ENCODE measurements around the gene TIMP2.

Gene TIMP2

DNA sequence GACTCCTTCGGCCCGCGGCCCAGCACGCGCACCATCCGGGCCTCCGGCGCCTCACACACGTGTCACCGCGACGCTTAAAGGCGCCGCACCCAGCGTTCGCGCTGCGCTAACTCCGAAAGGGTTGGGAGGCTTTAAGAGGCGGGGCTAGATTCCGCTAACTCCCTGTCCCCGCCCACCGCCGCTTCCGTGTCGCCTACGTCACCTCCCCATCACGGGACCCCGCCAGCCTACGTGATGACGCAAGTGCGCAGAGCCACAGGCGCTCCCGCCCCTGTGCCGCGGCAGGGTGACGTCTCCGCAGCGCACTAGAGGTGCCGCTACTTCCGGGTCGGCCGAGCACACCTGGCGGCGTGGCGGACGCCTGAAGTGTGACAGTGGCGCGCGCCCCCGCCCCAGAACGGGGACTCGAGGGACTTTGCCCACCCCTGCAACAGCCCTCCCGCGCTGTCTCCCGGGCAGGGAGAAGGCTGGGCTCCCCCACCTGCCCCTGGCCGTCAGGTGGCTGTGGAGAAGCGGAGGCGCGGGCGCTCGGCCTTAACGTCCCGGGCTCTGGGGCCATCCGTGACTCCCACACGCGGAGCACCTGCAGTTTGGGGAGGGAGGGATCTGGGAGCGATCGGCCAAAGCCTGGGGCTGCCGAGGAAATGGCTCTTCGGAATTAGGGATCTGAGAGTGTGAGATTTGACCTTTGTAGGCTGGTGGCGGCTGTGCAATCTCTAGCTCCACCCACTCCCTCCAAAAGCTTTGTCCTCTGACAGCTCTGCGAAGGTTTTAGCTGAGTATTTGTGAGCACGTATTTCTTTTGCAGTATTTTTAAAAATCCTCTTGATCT is 84.2 kb downstream of the TIMP2 start, which contains the start of gene USP36:
Gene USP36 (minus strand): TSS at position 35 of the 832 bp plus-strand sequence. CDS start 4,451 bp downstream, outside the sequence.
- Histone ChIP-seq H3K27ac (ENCODE audit: insufficient read depth, low read length, poor library complexity, severe bottlenecking) (peak within 1 kb of the TSS; percentile 99), H3K9me3 (ENCODE audit: control insufficient read depth, low read length) (no peaks in the 10 kb centered on the region), H3K4me3 (ENCODE audit: insufficient read depth, low read depth, low read length, poor library complexity, severe bottlenecking) (peak within 1 kb of the TSS; percentile 78), H3K36me3 (ENCODE audit: control insufficient read depth, insufficient read depth, low read length) (peaks cover 19% of the 10 kb centered on the region), H3K27me3 (replicated peaks; ENCODE audit: control insufficient read depth, insufficient read depth, low read length, poor library complexity, severe bottlenecking) (no peaks in the 10 kb centered on the region), H3K4me1 (ENCODE audit: control insufficient read depth, insufficient read depth, low read length, poor library complexity, severe bottlenecking) (peaks cover 18% of the 10 kb centered on the region)
- peak; percentile 99 to 100 (median 100) for DNase-seq

DNA sequence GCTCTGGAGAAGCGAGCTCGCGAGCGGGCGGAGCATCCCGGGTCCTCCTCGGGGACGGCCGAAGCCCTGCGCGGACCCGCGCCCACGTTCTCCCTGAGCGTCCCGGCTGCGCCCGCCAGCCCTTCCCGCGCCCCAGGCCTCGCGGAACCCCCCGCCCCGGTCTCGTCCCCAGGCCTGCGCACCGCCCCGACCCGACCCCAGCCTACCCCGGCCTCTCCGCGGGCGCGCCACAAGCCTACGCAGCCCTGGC is 84.7 kb downstream of the TIMP2 start:
- Histone ChIP-seq H3K36me3 (ENCODE audit: control insufficient read depth, insufficient read depth, low read length) (peaks cover 25% of the 10 kb centered on the region), H3K27ac (ENCODE audit: insufficient read depth, low read length, poor library complexity, severe bottlenecking) (peak overlapping the region; percentile 97), H3K4me1 (ENCODE audit: control insufficient read depth, insufficient read depth, low read length, poor library complexity, severe bottlenecking) (peaks cover 18% of the 10 kb centered on the region), H3K9me3 (ENCODE audit: control insufficient read depth, low read length) (no peaks in the 10 kb centered on the region), H3K4me3 (ENCODE audit: insufficient read depth, low read depth, low read length, poor library complexity, severe bottlenecking) (peak overlapping the region; percentile 78), H3K27me3 (replicated peaks; ENCODE audit: control insufficient read depth, insufficient read depth, low read length, poor library complexity, severe bottlenecking) (no peaks in the 10 kb centered on the region)
- DNase-seq: no peak

DNA sequence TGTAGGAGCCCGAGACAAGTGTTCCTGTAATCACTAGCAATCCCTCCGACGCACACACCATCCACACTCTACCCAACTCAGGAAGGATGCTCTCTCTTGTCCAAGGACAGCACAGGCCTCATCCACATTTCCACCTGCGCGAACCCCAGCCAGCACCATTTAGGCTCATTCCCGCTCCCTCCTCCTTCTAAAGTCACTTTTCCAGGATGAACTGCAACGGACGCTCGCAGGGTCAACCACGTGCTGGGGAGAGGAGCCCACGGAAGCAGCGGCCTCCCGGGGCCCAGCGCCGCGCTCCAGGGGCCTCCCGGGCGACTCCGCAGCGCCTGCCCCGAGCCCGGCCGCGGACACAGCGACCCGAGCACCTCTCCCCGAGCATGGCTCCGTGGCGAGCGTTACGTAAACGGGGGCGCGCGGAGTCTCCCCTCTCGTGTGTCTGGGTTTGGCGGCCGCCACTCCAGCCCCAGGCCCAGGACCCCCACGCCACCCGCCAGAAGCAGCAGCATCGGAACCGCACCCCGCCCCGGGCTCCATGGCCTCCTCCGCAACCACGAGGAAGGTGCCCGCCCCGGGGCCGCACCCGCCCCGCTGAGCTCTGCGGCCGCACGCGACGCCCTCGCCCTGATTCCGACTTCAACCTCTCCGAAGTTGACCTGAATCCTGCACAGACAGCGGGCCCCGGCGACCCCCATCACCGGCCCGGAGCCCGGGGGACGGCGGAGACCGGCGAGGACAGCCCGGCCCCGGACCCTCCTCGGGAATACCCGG is 85.2 kb downstream of the TIMP2 start:
- Histone ChIP-seq H3K27me3 (replicated peaks; ENCODE audit: control insufficient read depth, insufficient read depth, low read length, poor library complexity, severe bottlenecking) (no peaks in the 10 kb centered on the region), H3K36me3 (ENCODE audit: control insufficient read depth, insufficient read depth, low read length) (peaks cover 30% of the 10 kb centered on the region), H3K4me3 (ENCODE audit: insufficient read depth, low read depth, low read length, poor library complexity, severe bottlenecking) (peak overlapping the region; percentile 78), H3K27ac (ENCODE audit: insufficient read depth, low read length, poor library complexity, severe bottlenecking) (peak overlapping the region; percentile 97), H3K4me1 (ENCODE audit: control insufficient read depth, insufficient read depth, low read length, poor library complexity, severe bottlenecking) (peaks cover 18% of the 10 kb centered on the region), H3K9me3 (ENCODE audit: control insufficient read depth, low read length) (no peaks in the 10 kb centered on the region)
- DNase-seq: peak; percentile 39 to 44 (median 43)

DNA sequence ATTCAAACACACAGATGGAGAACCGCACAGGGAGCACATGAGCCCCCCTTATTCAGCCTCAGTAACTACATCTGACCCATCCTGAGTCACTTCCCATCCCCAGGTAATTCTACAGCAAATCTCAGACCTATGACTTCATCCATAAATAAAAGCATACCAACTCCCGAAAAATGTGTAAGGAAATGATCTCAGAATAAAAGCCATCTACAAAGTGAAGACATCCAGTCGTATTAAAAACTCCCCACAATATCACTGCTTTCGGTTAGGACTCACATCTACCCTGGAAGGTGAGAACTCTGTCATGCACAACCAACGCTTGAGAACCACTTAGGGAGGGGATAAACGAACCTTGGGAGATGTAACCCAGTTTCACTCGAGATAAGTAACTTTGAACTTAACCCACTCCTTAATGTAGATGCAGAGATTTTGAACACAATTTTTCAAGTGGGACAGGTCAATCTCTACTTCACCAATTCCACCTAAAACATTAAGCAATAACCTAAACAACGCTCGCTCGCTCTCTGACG is 85.9 kb downstream of the TIMP2 start:
- peaks cover 36% of the 10 kb centered on the region for H3K36me3 ChIP-seq (ENCODE audit: control insufficient read depth, insufficient read depth, low read length)
- peaks cover 18% of the 10 kb centered on the region for H3K4me1 ChIP-seq (ENCODE audit: control insufficient read depth, insufficient read depth, low read length, poor library complexity, severe bottlenecking)
- no peaks in the 10 kb centered on the region for H3K9me3 ChIP-seq (ENCODE audit: control insufficient read depth, low read length)
- peak overlapping the region; percentile 97 for H3K27ac ChIP-seq (ENCODE audit: insufficient read depth, low read length, poor library complexity, severe bottlenecking)
- no peaks in the 10 kb centered on the region for H3K27me3 ChIP-seq (replicated peaks; ENCODE audit: control insufficient read depth, insufficient read depth, low read length, poor library complexity, severe bottlenecking)
- DNase-seq: no peak
- peak overlapping the region; percentile 78 for H3K4me3 ChIP-seq (ENCODE audit: insufficient read depth, low read depth, low read length, poor library complexity, severe bottlenecking)

DNA sequence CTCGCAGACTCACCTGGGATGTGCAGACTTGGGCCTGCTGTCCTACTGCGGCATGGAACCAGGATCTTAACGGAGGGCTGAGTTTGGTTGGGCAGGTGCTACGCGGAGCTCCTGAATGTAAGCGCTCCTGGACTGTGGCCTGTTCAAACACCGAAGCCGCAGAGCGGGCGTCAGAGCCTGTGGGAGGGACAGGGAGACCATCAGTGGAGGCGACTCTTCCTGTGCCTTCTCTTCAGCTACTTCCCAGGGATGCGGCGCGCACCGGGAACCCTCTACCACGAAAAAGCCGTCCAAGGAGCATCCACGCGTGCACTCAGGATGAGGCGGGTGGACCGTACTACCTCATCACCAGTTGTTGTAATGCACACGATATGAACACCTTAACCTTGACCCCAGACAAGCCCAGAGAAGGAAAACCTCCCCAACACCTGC is 86.6 kb downstream of the TIMP2 start:
- Histone ChIP-seq H3K36me3 (ENCODE audit: control insufficient read depth, insufficient read depth, low read length) (peaks cover 44% of the 10 kb centered on the region), H3K9me3 (ENCODE audit: control insufficient read depth, low read length) (no peaks in the 10 kb centered on the region), H3K4me3 (ENCODE audit: insufficient read depth, low read depth, low read length, poor library complexity, severe bottlenecking) (peak overlapping the region; percentile 78), H3K4me1 (ENCODE audit: control insufficient read depth, insufficient read depth, low read length, poor library complexity, severe bottlenecking) (peaks cover 18% of the 10 kb centered on the region), H3K27me3 (replicated peaks; ENCODE audit: control insufficient read depth, insufficient read depth, low read length, poor library complexity, severe bottlenecking) (no peaks in the 10 kb centered on the region), H3K27ac (ENCODE audit: insufficient read depth, low read length, poor library complexity, severe bottlenecking) (peak overlapping the region; percentile 97)
- no peak for DNase-seq

DNA sequence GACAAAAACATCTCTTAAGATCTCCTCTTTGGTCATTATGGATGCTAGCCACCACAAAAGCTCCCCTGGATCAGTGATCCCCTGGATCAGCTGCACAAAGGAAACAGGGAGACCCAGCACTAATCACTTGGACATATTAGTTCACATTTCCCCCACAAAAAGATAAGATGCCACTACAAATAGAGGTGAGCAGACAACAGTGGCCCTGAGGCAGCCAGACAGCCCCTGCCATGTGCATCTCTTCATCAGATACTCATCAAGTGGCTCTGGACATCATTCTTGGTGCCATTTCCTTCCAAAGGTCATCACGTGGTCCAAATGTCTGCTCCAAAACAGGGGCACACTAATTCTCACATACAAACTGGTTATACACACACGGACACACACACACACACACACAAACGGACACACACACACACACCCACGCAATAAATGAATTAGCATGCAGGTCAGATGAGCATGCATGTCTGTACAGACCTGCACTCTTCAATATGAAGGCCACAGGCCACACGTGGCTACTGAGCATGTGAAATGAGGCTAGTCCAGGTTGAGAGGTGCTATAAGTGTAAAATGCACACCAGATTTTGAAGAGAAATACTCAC is 88.7 kb downstream of the TIMP2 start:
- H3K4me1 ChIP-seq (ENCODE audit: control insufficient read depth, insufficient read depth, low read length, poor library complexity, severe bottlenecking): peaks cover 16% of the 10 kb centered on the region
- H3K4me3 ChIP-seq (ENCODE audit: insufficient read depth, low read depth, low read length, poor library complexity, severe bottlenecking): no peak overlapping the region
- DNase-seq: no peak
- H3K27ac ChIP-seq (ENCODE audit: insufficient read depth, low read length, poor library complexity, severe bottlenecking): no peak overlapping the region
- no peaks in the 10 kb centered on the region for H3K9me3 ChIP-seq (ENCODE audit: control insufficient read depth, low read length)
- H3K36me3 ChIP-seq (ENCODE audit: control insufficient read depth, insufficient read depth, low read length): peaks cover 59% of the 10 kb centered on the region
- no peaks in the 10 kb centered on the region for H3K27me3 ChIP-seq (replicated peaks; ENCODE audit: control insufficient read depth, insufficient read depth, low read length, poor library complexity, severe bottlenecking)

DNA sequence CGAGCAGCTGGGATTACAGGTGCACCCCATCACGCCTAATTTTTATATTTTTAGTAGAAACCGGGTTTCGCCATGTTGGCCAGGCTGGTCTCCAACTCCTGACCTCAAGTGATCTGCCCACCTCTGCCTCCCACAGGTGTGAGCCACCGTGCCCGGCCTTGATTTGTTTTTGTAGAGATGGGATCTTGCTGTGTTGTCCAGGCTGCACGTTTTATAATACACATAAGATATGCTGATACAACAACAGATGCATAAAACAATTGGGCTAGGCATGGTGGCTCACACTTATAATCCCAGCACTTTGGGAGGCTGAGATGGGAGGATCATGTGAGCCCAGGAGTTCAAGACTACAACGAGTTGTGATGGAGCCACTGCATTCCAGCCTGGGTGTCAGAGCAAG is 90.6 kb downstream of the TIMP2 start:
- Histone ChIP-seq H3K4me3 (ENCODE audit: insufficient read depth, low read depth, low read length, poor library complexity, severe bottlenecking) (no peak overlapping the region), H3K36me3 (ENCODE audit: control insufficient read depth, insufficient read depth, low read length) (peaks cover 68% of the 10 kb centered on the region), H3K9me3 (ENCODE audit: control insufficient read depth, low read length) (no peaks in the 10 kb centered on the region), H3K27ac (ENCODE audit: insufficient read depth, low read length, poor library complexity, severe bottlenecking) (no peak overlapping the region), H3K4me1 (ENCODE audit: control insufficient read depth, insufficient read depth, low read length, poor library complexity, severe bottlenecking) (peaks cover 11% of the 10 kb centered on the region), H3K27me3 (replicated peaks; ENCODE audit: control insufficient read depth, insufficient read depth, low read length, poor library complexity, severe bottlenecking) (no peaks in the 10 kb centered on the region)
- DNase-seq: no peak

DNA sequence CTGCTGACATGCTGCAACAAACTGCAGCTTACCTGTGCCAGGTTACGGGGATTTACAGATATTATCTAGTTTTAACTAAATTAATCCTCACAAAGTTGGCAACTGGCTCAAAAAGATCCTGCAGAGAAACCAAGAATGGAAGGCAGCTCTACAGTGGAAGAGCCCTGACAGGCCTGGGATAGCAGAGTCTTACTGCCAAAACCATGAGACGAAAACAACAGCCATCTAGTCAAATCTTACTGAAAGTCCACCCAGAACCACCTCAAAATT is 92.7 kb downstream of the TIMP2 start:
- Histone ChIP-seq H3K27ac (ENCODE audit: insufficient read depth, low read length, poor library complexity, severe bottlenecking) (no peak overlapping the region), H3K36me3 (ENCODE audit: control insufficient read depth, insufficient read depth, low read length) (peaks cover 84% of the 10 kb centered on the region), H3K4me1 (ENCODE audit: control insufficient read depth, insufficient read depth, low read length, poor library complexity, severe bottlenecking) (no peaks in the 10 kb centered on the region), H3K9me3 (ENCODE audit: control insufficient read depth, low read length) (no peaks in the 10 kb centered on the region), H3K4me3 (ENCODE audit: insufficient read depth, low read depth, low read length, poor library complexity, severe bottlenecking) (no peak overlapping the region), H3K27me3 (replicated peaks; ENCODE audit: control insufficient read depth, insufficient read depth, low read length, poor library complexity, severe bottlenecking) (no peaks in the 10 kb centered on the region)
- no peak for DNase-seq

DNA sequence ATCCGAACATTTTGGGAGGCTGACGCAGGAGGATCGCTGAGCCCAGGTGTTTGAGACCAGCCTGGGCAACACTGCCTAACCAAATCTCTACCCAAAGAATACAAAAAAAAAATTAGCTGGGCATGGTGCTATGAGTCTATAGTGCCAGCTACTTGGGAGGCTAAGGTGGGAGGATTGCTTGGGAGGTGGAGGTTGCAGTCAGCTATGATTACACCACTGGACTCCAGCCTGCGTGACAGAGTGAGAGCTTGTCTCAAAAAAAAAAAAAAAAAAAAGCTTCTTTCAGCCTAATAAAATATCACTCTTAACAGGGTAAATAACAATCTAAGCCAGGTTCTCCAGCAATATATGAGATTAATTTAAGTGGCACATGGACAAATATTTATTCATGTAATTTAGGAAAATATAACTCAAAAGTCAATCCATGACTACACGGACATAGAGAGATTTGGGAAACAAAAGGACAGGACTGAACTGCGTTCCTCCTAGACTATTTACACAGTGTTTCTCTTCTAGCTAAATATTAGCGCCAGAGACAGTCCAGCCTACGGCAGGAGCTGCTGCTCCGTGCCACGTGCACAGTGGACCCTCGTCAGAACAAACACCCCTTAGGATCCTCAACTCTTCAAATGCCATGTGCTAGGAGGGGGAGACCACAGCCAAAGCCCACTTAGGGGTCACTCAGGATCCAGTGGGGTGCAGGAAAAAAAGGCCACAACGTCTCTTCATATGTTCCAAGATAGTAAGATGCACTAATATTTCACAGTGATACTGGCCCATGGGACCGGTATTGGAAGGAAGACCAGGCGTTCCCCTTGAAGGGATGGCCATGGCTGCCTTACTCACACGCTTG is 93.3 kb downstream of the TIMP2 start:
- H3K27me3 ChIP-seq (replicated peaks; ENCODE audit: control insufficient read depth, insufficient read depth, low read length, poor library complexity, severe bottlenecking): no peaks in the 10 kb centered on the region
- no peak overlapping the region for H3K27ac ChIP-seq (ENCODE audit: insufficient read depth, low read length, poor library complexity, severe bottlenecking)
- DNase-seq: no peak
- H3K4me3 ChIP-seq (ENCODE audit: insufficient read depth, low read depth, low read length, poor library complexity, severe bottlenecking): no peak overlapping the region
- peaks cover 82% of the 10 kb centered on the region for H3K36me3 ChIP-seq (ENCODE audit: control insufficient read depth, insufficient read depth, low read length)
- no peaks in the 10 kb centered on the region for H3K9me3 ChIP-seq (ENCODE audit: control insufficient read depth, low read length)
- no peaks in the 10 kb centered on the region for H3K4me1 ChIP-seq (ENCODE audit: control insufficient read depth, insufficient read depth, low read length, poor library complexity, severe bottlenecking)
